HCEC 1CT (cell line): ENCODE measurements around the gene HTR3D.
A peak's percentile ranks its signal among the peaks of the same experiment; 100 is the strongest.
"Not testable (repeated sequence)": the region's sequence is repeated elsewhere in the genome, so short reads cannot be mapped to it uniquely, and the experiment has no call there.

Experiments
- DNase-seq: peaks from one replicate; pipeline ENCODE4 v3.0.0-alpha.2; 2017

Gene HTR3D

DNA sequence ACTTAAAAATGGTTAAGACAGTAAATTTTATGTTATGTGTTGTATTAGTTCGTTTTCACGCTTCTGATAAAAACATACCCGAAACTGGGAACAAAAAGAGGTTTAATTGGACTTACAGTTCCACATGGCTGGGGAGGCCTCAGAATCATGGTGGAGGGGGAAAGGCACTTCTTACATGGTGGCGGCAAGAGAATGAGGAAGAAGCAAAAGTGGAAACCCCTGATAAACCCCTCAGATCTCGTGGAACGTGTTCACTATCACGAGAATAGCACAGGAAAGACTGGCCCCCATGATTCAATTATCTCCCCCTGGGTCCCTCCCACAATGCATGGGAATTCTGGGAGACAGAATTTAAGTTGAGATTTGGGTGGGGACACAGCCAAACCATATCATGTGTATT is 39.6 kb downstream of the HTR3D start:
- not testable (repeated sequence) for DNase-seq

GRCh38 chr3:184073621-184074020 is 42.1 kb downstream of the HTR3D start:
- DNase-seq: no peak

GRCh38 chr3:184075901-184076300 is 44.4 kb downstream of the HTR3D start:
- no peak for DNase-seq

DNA sequence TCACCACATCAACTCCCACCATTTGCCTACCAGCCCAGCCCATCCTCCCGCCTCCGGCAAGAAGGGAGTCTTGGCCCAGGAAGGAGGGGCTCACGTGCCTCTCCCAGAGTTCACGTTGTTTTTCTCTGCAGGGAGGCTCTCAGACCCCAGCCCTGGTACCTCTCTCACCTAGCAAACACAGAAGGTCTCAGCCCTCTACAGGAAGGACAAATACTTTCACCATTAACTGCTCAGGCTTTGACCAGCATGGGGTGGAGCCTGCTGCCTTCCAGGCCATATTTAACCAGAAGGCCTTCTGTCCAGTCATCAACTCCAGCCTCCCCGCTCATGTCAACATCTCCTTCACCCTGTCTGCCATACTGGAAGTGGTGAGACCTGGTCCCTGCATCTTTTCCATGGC is 46.3 kb downstream of the HTR3D start:
- DNase-seq: no peak

GRCh38 chr3:184078851-184079250 is 47.3 kb downstream of the HTR3D start:
- DNase-seq: no peak

- DNase-seq: no peak
These were observed 49.7 kb downstream of the HTR3D start for GRCh38 chr3:184081116-184081830.

DNA sequence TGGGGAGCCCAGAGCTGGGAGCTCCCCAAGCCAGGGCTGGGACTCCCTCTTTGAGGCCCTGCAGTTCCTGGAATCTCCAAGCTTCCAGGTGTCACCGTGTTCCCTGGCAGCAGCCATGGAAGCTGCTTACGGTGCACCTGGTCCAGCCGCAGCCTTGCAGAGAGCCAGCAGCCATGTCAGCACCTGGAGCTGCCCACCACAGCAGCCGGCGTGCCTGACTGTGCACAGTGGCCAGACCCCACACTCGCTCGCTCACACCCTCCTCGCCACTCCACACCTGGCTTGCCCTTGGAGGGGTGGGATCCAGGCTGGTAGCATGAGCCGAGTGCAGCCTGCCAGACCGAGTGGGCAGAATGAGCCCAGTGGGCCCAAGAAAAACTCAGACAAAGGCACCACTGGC is 50.5 kb downstream of the HTR3D start:
- DNase-seq: no peak

- DNase-seq: no peak
These were observed 50.9 kb downstream of the HTR3D start for GRCh38 chr3:184082465-184082864.

DNA sequence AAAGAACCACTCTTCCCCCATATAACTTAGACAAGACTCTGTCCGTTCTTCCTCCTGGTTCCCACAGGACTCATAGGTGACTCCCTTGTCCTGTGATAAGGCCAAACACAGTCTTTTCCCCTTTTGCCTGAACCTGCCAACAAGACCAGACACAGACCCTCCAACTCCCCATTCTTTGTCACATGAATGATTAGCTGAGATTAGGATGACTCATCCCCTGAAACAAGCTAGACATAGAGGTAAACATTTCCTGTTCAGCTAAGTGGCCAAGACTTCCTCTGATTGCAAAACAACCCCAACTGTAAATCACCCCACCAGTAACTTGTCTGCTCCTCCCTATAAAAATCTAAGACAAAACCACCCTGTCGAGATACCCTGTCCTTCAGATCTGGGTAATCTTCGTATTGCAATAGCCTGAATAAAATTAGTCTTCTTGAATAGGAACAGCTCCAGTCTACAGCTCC is 53.9 kb downstream of the HTR3D start:
- DNase-seq: peak; percentile 48
